Keratinocyte (primary cell): ENCODE data around the gene SNX6. TPM values are rescaled to one million over a fixed set of nuclear protein-coding genes. Genes with fewer than 3 reads are reported as not detected.

Source experiments
- DNase-seq: peaks from one replicate; pipeline ENCODE4 v3.0.0-alpha.2; 2011; ENCODE audit warnings: low read depth, missing footprints, low spot score
- FAIRE-seq: peaks from 2 replicates; lab custom pipeline; 2011; peaks lifted over from hg19 to GRCh38; lab: Jason Lieb, UNC
- H2AFZ ChIP-seq: 2 replicates; pipeline ENCODE4 v1.6.0; 2012; ENCODE audit warnings: low read length, control low read depth, inconsistent platforms; ENCODE audit not compliant: control insufficient read depth
- H3K27ac ChIP-seq: 2 replicates; pipeline ENCODE4 v1.5.1; 2011; ENCODE audit warnings: low read length; ENCODE audit not compliant: control insufficient read depth, insufficient read depth
- H3K27me3 ChIP-seq: 3 replicates; pipeline ENCODE4 v1.6.0; 2011; ENCODE audit warnings: low read length; ENCODE audit not compliant: control insufficient read depth, insufficient read depth; ENCODE audit errors: extremely low read depth
- H3K36me3 ChIP-seq, 2 experiments: 2 replicates in 1 of 2; 3 replicates in 1 of 2; pipeline ENCODE4 v1.5.1; 2011; ENCODE audit warnings: low read length in 2 of 2, mild to moderate bottlenecking in 1 of 2; ENCODE audit not compliant: control insufficient read depth in 2 of 2, insufficient read depth in 2 of 2; ENCODE audit errors: extremely low read depth in 1 of 2
- H3K4me1 ChIP-seq: 3 replicates; pipeline ENCODE4 v1.5.1; 2011; ENCODE audit warnings: low read length; ENCODE audit not compliant: control insufficient read depth, insufficient read depth; ENCODE audit errors: extremely low read depth
- H3K4me2 ChIP-seq: 3 replicates; pipeline ENCODE4 v1.6.0; 2011; ENCODE audit warnings: low read depth, low read length; ENCODE audit not compliant: control insufficient read depth, insufficient read depth; ENCODE audit errors: extremely low read depth
- H3K4me3 ChIP-seq, 3 experiments: fragments of 200-600 bp in 1 of 3; sonication (generic) in 1 of 3; 2 replicates in 2 of 3; 3 replicates in 1 of 3; pipeline ENCODE4 v1.5.1; 2011 to 2016; ENCODE audit warnings: low read length in 3 of 3, mild to moderate bottlenecking in 3 of 3, control low read depth in 2 of 3, inconsistent platforms in 1 of 3, low read depth in 1 of 3, mixed read lengths in 1 of 3, mixed run types in 1 of 3, moderate library complexity in 1 of 3; ENCODE audit not compliant: control insufficient read depth in 2 of 3, insufficient read depth in 2 of 3; ENCODE audit errors: extremely low read depth in 1 of 3
- H3K79me2 ChIP-seq: 2 replicates; pipeline ENCODE4 v1.6.0; 2012; ENCODE audit warnings: low read length; ENCODE audit not compliant: control insufficient read depth, insufficient read depth
- H3K9ac ChIP-seq: 3 replicates; pipeline ENCODE4 v1.6.0; 2011; ENCODE audit warnings: low read length; ENCODE audit not compliant: control insufficient read depth, insufficient read depth; ENCODE audit errors: extremely low read depth
- H3K9me1 ChIP-seq: 3 replicates; pipeline ENCODE4 v1.6.0; 2011; ENCODE audit warnings: low read length; ENCODE audit not compliant: control insufficient read depth, insufficient read depth; ENCODE audit errors: extremely low read depth
- H3K9me3 ChIP-seq: 2 replicates; pipeline ENCODE4 v1.5.1; 2012; ENCODE audit warnings: low read depth, low read length; ENCODE audit not compliant: control insufficient read depth
- H4K20me1 ChIP-seq: 3 replicates; pipeline ENCODE4 v1.6.0; 2011; ENCODE audit warnings: low read length; ENCODE audit not compliant: control insufficient read depth, insufficient read depth; ENCODE audit errors: extremely low read depth
- EZH2 ChIP-seq: IDR thresholded peaks from one replicate; pipeline ENCODE4 v1.6.1; 2012; ENCODE audit warnings: inconsistent platforms, mild to moderate bottlenecking, low read length, moderate library complexity
- dilution Hi-C: fragments of 300-500 bp; cut with MboI; formaldehyde crosslinking; loops from one replicate; pipeline ENCODE4 v1.7.0; 2020; ENCODE audit warnings: low sequenced_read_pairs; ENCODE audit not compliant: extremely low pct_ligation_motif_present
- polyA minus RNA-seq, 3 experiments: library from RNA; depleted of rRNA, polyadenylated mRNA; stranded (reverse); fragments of >200 nt; gene quantifications; 1 replicate in 1 of 3; 2 replicates in 1 of 3; 3 replicates in 1 of 3; pipeline ENCODE4 v1.2.3, GENCODE V29; 2011
- polyA plus RNA-seq, 5 experiments: library from polyadenylated mRNA; depleted of rRNA in 3 of 5; stranded (reverse) in 3 of 5; stranded (forward) in 1 of 5; unstranded in 1 of 5; fragments of >200 nt; gene quantifications; 1 replicate in 1 of 5; 2 replicates in 3 of 5; 3 replicates in 1 of 5; pipeline versions ENCODE4 v1.2.1 to v1.2.3, GENCODE V29; 2011 to 2012; ENCODE audit warnings: missing spikeins in 2 of 5, low read depth in 1 of 5, low replicate concordance in 1 of 5
- TF ChIP-seq, protein P1 (sequence below), 3 experiments: IDR thresholded peaks in 1 of 3; conservative IDR thresholded peaks in 1 of 3; optimal IDR thresholded peaks in 1 of 3; 2 replicates in 2 of 3; 3 replicates in 1 of 3; pipeline versions ENCODE3 to v1.5.1; 2011; ENCODE audit warnings: low read length in 3 of 3, mild to moderate bottlenecking in 3 of 3, moderate library complexity in 2 of 3, control low read depth in 1 of 3, inconsistent platforms in 1 of 3; ENCODE audit not compliant: insufficient read depth in 2 of 3; ENCODE audit errors: extremely low read depth in 1 of 3

The SNX6 gene
- polyA plus RNA-seq (83.1 to 139 TPM (median 137 TPM) in 3 replicates), polyA minus RNA-seq (5.8 to 70.3 TPM (median 46.9 TPM) in 3 replicates)
- 107 TPM for polyA plus RNA-seq (2011; ENCODE audit: low read depth)
- 95.5 and 133 TPM in 2 replicates for polyA plus RNA-seq (2011; cell fraction: cytosol; rRNA removed)
- polyA plus RNA-seq (2011; cell fraction: nucleus; rRNA removed), result 59.8 and 99.5 TPM in 2 replicates
- polyA plus RNA-seq (2012; ENCODE audit: low replicate concordance), result 80.5 and 106 TPM in 2 replicates
- 42.4 TPM for polyA minus RNA-seq (2011; cell fraction: cytosol; rRNA and poly(A)+ RNA removed)
- 18.8 and 51.4 TPM in 2 replicates for polyA minus RNA-seq (2011; cell fraction: nucleus; rRNA and poly(A)+ RNA removed)

DNA sequence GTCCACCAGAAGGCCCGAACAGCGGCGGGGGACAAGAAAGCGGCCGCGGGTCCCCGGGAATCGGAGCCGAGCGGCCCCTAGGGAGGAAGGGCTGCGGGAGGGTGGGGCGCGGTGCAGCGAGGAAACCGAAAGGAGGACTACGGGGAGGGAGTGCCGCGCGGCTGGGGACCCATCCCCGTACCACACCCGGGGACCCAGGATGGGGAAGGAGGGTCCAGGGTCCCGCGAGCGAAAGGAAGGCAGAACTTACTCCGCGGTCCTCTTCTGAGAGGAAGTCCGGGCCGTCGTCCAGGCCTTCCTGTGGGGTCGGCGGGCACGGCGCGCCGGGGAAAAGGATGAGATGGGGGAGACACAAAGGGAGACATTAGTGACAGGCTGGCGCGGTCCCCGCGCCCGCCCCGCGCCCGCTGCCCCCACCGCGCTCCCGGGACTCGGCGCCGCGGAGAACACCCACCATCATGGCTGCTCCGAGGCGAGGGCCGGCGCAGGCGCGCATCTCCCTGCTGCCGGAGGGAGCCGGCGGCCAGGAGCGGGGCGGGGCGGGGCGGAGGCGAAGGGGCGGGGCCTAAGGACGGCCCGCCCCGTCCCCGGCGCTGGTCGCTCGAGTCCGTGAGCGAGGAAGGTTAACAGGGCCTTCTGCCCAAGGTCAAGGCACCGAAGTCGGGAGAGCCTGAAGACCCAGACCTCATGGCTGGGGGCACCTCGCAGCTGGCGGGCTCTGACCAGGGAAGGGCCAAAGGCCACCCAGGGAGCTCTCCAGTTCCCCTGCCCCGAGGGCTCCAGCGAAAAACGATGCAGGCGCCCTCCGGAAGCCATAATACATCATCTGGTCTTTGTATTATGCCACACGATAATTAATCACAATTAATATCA, at the start of gene SNX6:
SNX6 (minus strand) TSS at position 492 of the 873 bp plus-strand sequence; CDS start at position 460, 32 bp downstream.
- H3K36me3 ChIP-seq, result no peaks in the 10 kb centered on the region
- peak within 1 kb of the TSS; percentile 92 for H2AFZ ChIP-seq
- H3K4me1 ChIP-seq, result peaks cover 7% of the 10 kb centered on the region
- dilution Hi-C loops, result no loop called here
- no peak for FAIRE-seq
- peaks cover 41% of the 10 kb centered on the region for H3K79me2 ChIP-seq
- H3K27me3 ChIP-seq, result no peaks in the 10 kb centered on the region
- H3K9ac ChIP-seq, result peak within 1 kb of the TSS; percentile 97
- H3K27ac ChIP-seq, result peak within 1 kb of the TSS; percentile 80
- TF ChIP-seq, protein P1, sequence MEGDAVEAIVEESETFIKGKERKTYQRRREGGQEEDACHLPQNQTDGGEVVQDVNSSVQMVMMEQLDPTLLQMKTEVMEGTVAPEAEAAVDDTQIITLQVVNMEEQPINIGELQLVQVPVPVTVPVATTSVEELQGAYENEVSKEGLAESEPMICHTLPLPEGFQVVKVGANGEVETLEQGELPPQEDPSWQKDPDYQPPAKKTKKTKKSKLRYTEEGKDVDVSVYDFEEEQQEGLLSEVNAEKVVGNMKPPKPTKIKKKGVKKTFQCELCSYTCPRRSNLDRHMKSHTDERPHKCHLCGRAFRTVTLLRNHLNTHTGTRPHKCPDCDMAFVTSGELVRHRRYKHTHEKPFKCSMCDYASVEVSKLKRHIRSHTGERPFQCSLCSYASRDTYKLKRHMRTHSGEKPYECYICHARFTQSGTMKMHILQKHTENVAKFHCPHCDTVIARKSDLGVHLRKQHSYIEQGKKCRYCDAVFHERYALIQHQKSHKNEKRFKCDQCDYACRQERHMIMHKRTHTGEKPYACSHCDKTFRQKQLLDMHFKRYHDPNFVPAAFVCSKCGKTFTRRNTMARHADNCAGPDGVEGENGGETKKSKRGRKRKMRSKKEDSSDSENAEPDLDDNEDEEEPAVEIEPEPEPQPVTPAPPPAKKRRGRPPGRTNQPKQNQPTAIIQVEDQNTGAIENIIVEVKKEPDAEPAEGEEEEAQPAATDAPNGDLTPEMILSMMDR (optimal IDR thresholded peaks at IDR 0.05 in 1 of 3, IDR thresholded peaks at IDR 0.05 in 1 of 3, conservative IDR thresholded peaks at IDR 0.05 in 1 of 3; ENCODE audit: extremely low read depth in 1 of 3, insufficient read depth in 2 of 3, low read length in 3 of 3), result no peak
- no peak for TF ChIP-seq EZH2
- no peaks in the 10 kb centered on the region for H3K9me3 ChIP-seq
- H3K4me3 ChIP-seq, result peak within 1 kb of the TSS; percentile 89 to 97 (median 92)
- no peaks in the 10 kb centered on the region for H3K9me1 ChIP-seq
- no peaks in the 10 kb centered on the region for H4K20me1 ChIP-seq
- no peak for DNase-seq
- H3K4me2 ChIP-seq, result peak within 1 kb of the TSS; percentile 93

DNA sequence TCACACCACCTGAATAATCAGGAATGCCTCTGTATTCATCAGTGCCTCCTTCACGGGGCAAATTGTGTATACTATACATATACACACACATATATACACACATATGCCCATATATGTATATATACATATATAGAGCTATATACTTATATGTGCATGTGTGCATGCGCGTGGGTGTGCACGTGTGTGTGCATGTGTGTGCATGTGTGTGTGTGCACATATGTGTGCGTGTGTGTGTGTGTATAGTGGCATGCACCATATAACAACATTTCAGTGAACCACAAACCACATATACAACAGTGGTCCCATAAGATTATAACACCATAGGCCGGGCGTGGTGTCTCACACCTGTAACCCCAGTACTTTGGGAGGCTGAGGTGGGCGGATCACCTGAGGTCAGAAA, 48.8 kb upstream of the SNX6 start:
- Histone ChIP-seq H3K79me2 (no peaks in the 10 kb centered on the region), H3K9me3 (no peaks in the 10 kb centered on the region), H3K4me1 (peaks cover 12% of the 10 kb centered on the region), H3K9ac (no peak overlapping the region), H3K27me3 (no peaks in the 10 kb centered on the region), H3K4me2 (no peak overlapping the region), H3K9me1 (no peaks in the 10 kb centered on the region), H4K20me1 (no peaks in the 10 kb centered on the region), H3K27ac (no peak overlapping the region), H3K4me3 (no peak overlapping the region), H2AFZ (no peak overlapping the region), H3K36me3 (no peaks in the 10 kb centered on the region)
- FAIRE-seq (no peak), DNase-seq (no peak)
- dilution Hi-C loops, result no loop called here
- TF ChIP-seq EZH2, result no peak
- TF ChIP-seq, protein P1 (optimal IDR thresholded peaks at IDR 0.05 in 1 of 3, IDR thresholded peaks at IDR 0.05 in 1 of 3, conservative IDR thresholded peaks at IDR 0.05 in 1 of 3; ENCODE audit: extremely low read depth in 1 of 3, insufficient read depth in 2 of 3, low read length in 3 of 3), result no peak
